Activated T-helper 2 cell treated with anti-CD3 and anti-CD28 coated beads, Interferon-gamma antibody, Interleukin-2, Interleukin-4, amounts not matched to agents 10 μg/mL and 5 μg/mL and 100 μg/mL, durations not matched to agents 14 hours and 24 hours and 36 hours (primary cell): Measurements from ENCODE around the gene LRCH1. TPM values are rescaled to one million over a fixed set of nuclear protein-coding genes. Genes with fewer than 3 reads are reported as not detected.

ENCODE experiments used
- DNase-seq: peaks from one replicate; pipeline ENCODE4 v3.0.0; 2021; ENCODE audit warnings: low spot score
- H3K27ac Mint-ChIP-seq: one replicate; pipeline ENCODE4 v1.8.0; 2021; ENCODE audit warnings: mixed read lengths
- H3K27me3 Mint-ChIP-seq: one replicate; pipeline ENCODE4 v1.8.0; 2021; ENCODE audit warnings: low read depth, mixed read lengths
- H3K36me3 Mint-ChIP-seq: one replicate; pipeline ENCODE4 v1.8.0; 2021; ENCODE audit warnings: low read depth, mixed read lengths
- H3K4me1 Mint-ChIP-seq: one replicate; pipeline ENCODE4 v1.8.0; 2021; ENCODE audit warnings: low read depth, mixed read lengths
- H3K4me3 Mint-ChIP-seq: one replicate; pipeline ENCODE4 v1.8.0; 2021; ENCODE audit warnings: low read depth, mild to moderate bottlenecking, moderate library complexity, mixed read lengths
- H3K9me3 Mint-ChIP-seq: one replicate; pipeline ENCODE4 v1.8.0; 2021; ENCODE audit warnings: mixed read lengths
- intact Hi-C: fragments of 100-400 bp; cut with micrococcal nuclease; formaldehyde crosslinking; loops from one replicate; pipeline ENCODE4 v1.15.1; 2023
- total RNA-seq: library from RNA; stranded (reverse); gene quantifications from 2 replicates; pipeline ENCODE4 v1.2.3, GENCODE V29; 2022

Gene LRCH1
- total RNA-seq, 1 donor from 2014 or later = 17.8 TPM

DNA sequence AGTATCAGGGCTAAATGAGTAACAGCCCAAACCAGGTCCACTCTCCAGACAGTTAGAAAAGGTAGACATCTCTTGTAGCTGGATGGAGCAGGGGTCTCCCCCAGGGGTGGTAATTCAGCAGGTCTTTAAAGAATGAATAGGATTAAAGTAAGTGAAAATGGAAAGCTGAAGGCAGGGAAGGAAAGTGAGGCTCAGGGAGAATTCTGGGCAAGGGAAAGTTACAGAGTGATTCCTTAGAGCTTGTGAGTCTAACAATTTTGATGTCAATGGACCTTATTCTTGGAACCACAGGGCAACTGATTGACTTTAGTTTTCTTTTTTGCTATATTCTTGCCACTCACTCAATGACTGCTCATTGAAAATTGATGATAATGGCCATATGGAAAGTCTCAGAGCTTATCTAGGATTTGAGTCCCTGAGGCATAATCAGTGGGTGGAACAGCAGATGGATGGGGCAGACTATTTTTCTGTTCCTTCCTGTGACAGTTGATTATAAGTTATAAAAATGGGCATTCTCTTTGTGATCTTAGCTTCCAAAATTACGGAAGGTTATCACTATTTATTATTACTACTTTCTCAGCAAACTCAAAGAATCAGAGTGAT lies 76.9 kb downstream of the LRCH1 start:
- no peaks in the 10 kb centered on the region for H3K27me3 Mint-ChIP-seq
- no peak for DNase-seq
- H3K36me3 Mint-ChIP-seq = no peaks in the 10 kb centered on the region
- no peak overlapping the region for H3K4me3 Mint-ChIP-seq
- intact Hi-C loops = no loop called here
- H3K4me1 Mint-ChIP-seq = peaks cover 34% of the 10 kb centered on the region
- H3K27ac Mint-ChIP-seq = no peak overlapping the region
- no peaks in the 10 kb centered on the region for H3K9me3 Mint-ChIP-seq

DNA sequence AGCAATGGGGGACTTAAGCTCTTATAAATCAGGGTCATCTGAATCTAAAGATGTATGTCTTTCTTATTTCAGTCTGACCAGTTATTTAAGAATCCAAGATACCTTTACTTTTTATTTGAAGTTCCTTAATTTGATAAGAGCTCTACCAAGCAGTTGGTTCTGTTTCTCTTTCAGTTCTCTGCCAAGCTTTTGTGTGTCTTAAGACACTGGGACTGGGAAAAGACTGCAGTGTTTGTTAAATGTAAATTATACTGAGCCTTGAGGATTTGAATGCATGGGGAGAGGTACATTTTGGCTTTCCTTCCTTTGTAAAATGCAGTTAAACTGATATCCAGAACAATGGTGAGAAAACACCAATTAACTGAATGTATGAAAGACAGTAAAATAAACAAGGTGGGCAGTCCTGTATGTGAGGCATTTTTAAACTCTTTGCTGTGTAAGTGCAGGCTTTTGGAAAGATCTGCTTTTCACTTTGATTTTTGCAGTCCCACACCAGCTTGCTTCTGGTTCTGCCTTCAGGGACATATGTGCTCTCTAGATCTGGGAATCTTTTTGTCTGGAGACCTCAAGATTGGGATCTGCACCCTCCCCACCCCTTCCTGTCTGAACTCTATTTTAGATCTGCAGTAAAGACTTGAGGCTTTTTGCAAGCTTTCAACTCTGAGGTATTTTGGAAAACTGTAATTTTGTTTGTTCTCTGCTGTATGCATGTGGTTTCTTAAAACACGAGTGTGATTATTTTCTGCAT lies 77.6 kb downstream of the LRCH1 start:
- no peak for DNase-seq
- Mint-ChIP-seq H3K9me3 (no peaks in the 10 kb centered on the region), H3K4me3 (no peak overlapping the region), H3K27me3 (no peaks in the 10 kb centered on the region), H3K36me3 (no peaks in the 10 kb centered on the region), H3K4me1 (peaks cover 32% of the 10 kb centered on the region), H3K27ac (no peak overlapping the region)
- intact Hi-C loops = no loop called here

DNA sequence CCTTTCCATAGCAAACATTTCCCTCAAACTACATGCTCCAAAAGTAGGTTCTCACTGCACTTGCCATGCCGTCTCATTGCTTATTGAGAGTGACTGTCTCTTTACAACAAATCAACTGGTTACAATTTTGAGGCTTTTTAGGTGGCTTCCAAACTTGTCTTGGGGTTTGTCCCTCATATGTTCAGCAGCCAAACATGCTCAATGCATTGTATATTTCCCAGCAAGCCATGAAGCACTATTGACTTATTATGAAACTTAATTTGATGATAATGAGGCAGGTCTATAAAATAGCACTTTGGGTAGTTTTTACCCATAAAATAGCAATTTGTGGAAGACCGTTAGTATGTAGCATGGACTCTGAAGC lies 78.2 kb downstream of the LRCH1 start:
- Mint-ChIP-seq H3K4me1 (peaks cover 29% of the 10 kb centered on the region), H3K9me3 (no peaks in the 10 kb centered on the region), H3K36me3 (no peaks in the 10 kb centered on the region), H3K4me3 (no peak overlapping the region), H3K27me3 (no peaks in the 10 kb centered on the region), H3K27ac (no peak overlapping the region)
- DNase-seq = no peak
- intact Hi-C loops = no loop called here

DNA sequence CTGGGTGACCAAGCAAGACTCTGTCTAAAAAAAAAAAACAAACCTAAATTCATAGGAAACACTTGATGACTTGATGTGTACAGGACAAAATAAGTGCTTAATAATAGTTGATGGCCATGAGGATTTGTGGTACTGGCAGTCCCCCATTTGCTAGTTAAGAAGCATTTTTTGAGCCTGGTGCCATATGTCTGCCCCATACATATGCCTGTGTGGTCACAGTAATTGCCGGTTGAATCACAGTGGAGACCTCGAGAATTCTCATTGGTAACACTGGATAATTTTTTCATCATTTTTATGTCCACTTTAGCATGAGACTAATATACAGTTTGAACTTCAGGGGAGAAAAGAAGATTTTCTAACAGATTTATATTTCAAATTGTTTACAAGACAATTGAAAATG lies 79.2 kb downstream of the LRCH1 start:
- H3K36me3 Mint-ChIP-seq = no peaks in the 10 kb centered on the region
- no peak overlapping the region for H3K4me3 Mint-ChIP-seq
- H3K27me3 Mint-ChIP-seq = no peaks in the 10 kb centered on the region
- H3K4me1 Mint-ChIP-seq = peaks cover 25% of the 10 kb centered on the region
- no peaks in the 10 kb centered on the region for H3K9me3 Mint-ChIP-seq
- intact Hi-C loops = no loop called here
- no peak overlapping the region for H3K27ac Mint-ChIP-seq
- DNase-seq = no peak

DNA sequence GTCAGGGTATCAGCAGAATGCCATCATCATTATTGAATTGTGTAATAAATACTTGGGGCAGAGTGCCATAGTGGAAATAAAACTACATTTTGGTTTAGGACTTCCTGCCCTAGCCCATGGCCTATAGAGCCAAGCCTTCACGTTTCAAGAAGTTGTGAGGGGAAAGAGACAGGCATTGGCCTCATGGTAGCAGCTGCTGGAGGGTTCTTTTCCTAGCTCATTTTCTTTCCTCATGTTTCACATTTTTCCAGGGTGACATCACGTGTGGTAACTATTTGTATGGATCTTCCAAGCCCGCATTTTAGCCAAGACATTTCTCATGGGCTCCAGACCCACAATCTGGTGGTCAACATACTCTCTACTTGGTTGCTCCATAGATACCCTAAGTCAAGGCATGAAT lies 80.4 kb downstream of the LRCH1 start:
- Mint-ChIP-seq H3K27me3 (no peaks in the 10 kb centered on the region), H3K9me3 (no peaks in the 10 kb centered on the region), H3K36me3 (no peaks in the 10 kb centered on the region), H3K4me1 (peaks cover 25% of the 10 kb centered on the region), H3K27ac (no peak overlapping the region), H3K4me3 (no peak overlapping the region)
- no peak for DNase-seq
- intact Hi-C loops = no loop called here

- no peaks in the 10 kb centered on the region for H3K9me3 Mint-ChIP-seq
- H3K27ac Mint-ChIP-seq = no peak overlapping the region
- no peak for DNase-seq
- H3K4me1 Mint-ChIP-seq = peaks cover 16% of the 10 kb centered on the region
- H3K27me3 Mint-ChIP-seq = no peaks in the 10 kb centered on the region
- H3K4me3 Mint-ChIP-seq = no peak overlapping the region
- intact Hi-C loops = no loop called here
- no peaks in the 10 kb centered on the region for H3K36me3 Mint-ChIP-seq
These were observed 83.5 kb downstream of the LRCH1 start for GRCh38 chr13:46636451-46636850.

- Mint-ChIP-seq H3K27ac (no peak overlapping the region), H3K4me3 (no peak overlapping the region), H3K9me3 (no peaks in the 10 kb centered on the region), H3K27me3 (no peaks in the 10 kb centered on the region), H3K36me3 (no peaks in the 10 kb centered on the region), H3K4me1 (peaks cover 18% of the 10 kb centered on the region)
- no peak for DNase-seq
- intact Hi-C loops = no loop called here
These were observed 84.2 kb downstream of the LRCH1 start for GRCh38 chr13:46637213-46637612.

- no peak for DNase-seq
- Mint-ChIP-seq H3K27ac (no peak overlapping the region), H3K27me3 (no peaks in the 10 kb centered on the region), H3K4me3 (no peak overlapping the region), H3K4me1 (peaks cover 20% of the 10 kb centered on the region), H3K9me3 (no peaks in the 10 kb centered on the region), H3K36me3 (no peaks in the 10 kb centered on the region)
- intact Hi-C loops = no loop called here
These were observed 85.3 kb downstream of the LRCH1 start for GRCh38 chr13:46638262-46638661.

DNA sequence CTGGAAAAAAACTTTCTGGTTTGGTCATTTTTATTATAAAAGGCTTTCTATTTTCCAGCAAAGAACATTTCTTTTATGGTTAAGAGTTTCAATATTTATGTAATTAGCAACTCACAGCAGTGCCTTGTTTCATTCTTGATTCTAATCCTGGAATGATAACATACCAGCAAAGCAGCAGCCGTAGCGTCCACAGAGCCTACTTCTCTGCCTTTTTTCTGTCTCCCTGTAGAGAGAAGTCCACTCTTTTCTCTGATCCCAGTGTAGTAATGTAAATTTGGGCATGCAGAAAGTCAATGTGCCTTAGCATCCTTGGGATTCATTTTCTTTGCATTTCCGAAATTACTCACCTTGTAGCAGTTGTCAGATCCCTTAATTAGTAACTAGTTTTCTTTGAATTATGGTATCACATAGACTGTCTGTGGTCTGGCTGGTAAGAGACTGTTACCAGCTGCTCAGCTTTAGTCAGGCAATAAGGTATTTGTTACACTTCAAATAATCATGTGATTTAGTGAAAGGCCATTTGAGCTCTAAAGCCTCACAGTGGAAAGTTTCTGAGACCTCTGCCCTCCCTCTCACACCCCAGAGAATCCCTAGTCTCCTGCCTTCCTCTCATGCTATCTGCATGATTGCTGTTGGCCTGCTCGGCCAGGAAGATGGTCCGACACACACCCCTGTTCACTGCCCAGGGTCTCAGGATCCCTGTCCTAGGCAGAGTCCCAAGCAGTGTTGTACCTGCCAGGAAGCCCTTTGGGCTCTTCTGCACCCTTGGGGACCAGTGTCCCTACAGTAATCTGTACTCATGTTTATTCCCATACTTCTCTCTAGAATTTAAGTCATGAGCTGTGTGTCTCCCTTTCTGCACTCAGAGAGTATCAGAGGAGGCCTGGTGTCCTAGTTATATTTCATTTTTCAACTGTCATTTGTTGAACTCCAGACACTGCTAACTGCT lies 86.3 kb downstream of the LRCH1 start:
- H3K36me3 Mint-ChIP-seq = no peaks in the 10 kb centered on the region
- no peaks in the 10 kb centered on the region for H3K27me3 Mint-ChIP-seq
- H3K9me3 Mint-ChIP-seq = no peaks in the 10 kb centered on the region
- no peak overlapping the region for H3K27ac Mint-ChIP-seq
- H3K4me3 Mint-ChIP-seq = no peak overlapping the region
- H3K4me1 Mint-ChIP-seq = peaks cover 20% of the 10 kb centered on the region
- intact Hi-C loops = no loop called here
- DNase-seq = no peak

- H3K36me3 Mint-ChIP-seq = no peaks in the 10 kb centered on the region
- intact Hi-C loops = no loop called here
These were observed 87.9 kb downstream of the LRCH1 start for GRCh38 chr13:46640843-46641242.

DNA sequence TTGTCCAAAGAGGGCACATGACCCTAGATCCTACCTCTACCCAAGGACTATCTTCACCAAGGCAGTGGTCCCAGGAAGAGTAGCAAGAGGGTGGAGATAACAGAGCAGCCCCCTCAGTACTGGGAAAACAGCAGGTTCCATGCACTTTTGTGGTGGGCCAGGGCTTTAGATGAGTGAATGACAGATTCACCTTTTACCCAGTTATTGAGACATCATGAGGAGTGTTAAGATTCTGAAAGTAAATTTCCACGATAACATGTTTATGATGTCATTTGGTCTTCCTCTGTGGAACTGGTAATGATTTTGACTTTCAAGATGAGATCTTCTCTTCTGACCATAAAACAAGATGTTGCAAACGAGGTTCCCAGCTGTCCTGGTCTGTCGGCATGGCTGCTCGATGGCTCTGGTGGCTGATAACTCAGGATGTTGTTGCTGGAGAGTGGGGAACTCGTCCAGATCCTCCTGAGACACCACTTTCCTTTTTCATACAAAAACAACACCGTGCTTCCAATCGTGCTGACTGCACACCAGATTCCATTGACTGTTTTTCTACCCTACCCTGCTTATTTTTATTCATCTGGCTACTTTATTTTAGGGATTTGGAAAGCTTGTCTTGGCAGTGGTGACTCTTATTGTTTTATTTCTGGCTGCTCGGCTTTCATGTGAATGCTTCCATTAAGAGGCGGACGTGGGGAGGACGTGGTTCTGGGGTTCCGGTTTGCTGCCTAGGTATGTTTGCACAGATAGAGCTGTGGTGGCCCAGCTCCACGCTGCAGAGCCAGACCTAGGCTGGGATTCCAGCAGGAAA lies 88.5 kb downstream of the LRCH1 start:
- intact Hi-C loops = no loop called here
- no peaks in the 10 kb centered on the region for H3K27me3 Mint-ChIP-seq
- H3K36me3 Mint-ChIP-seq = no peaks in the 10 kb centered on the region
- no peak overlapping the region for H3K27ac Mint-ChIP-seq
- no peak for DNase-seq
- H3K4me1 Mint-ChIP-seq = peaks cover 17% of the 10 kb centered on the region
- no peak overlapping the region for H3K4me3 Mint-ChIP-seq
- H3K9me3 Mint-ChIP-seq = no peaks in the 10 kb centered on the region

More at GRCh38 chr13:46640843-46641242, 87.9 kb downstream of the LRCH1 start:
- Mint-ChIP-seq H3K4me1 (peaks cover 17% of the 10 kb centered on the region), H3K27me3 (no peaks in the 10 kb centered on the region), H3K9me3 (no peaks in the 10 kb centered on the region), H3K27ac (no peak overlapping the region), H3K4me3 (no peak overlapping the region)
- DNase-seq = no peak

GRCh38 chr13:46642254-46642653 lies 89.3 kb downstream of the LRCH1 start:
- no peaks in the 10 kb centered on the region for H3K9me3 Mint-ChIP-seq
- H3K4me1 Mint-ChIP-seq = peaks cover 18% of the 10 kb centered on the region
- DNase-seq = no peak
- H3K27ac Mint-ChIP-seq = no peak overlapping the region
- no peaks in the 10 kb centered on the region for H3K27me3 Mint-ChIP-seq
- intact Hi-C loops = no loop called here
- no peaks in the 10 kb centered on the region for H3K36me3 Mint-ChIP-seq
- no peak overlapping the region for H3K4me3 Mint-ChIP-seq
